ENCODE data around the gene SLC12A6. TPM values are rescaled to one million over a fixed set of nuclear protein-coding genes. Genes with fewer than 3 reads are reported as not detected.
"Not testable (repeated sequence)": the region's sequence is repeated elsewhere in the genome, so short reads cannot be mapped to it uniquely, and the experiment has no call there.

Gene SLC12A6
- total RNA-seq, 1 donor from 2014 or later: 31.0 TPM

GRCh38 chr15:34359416-34359815 lies 21.8 kb upstream of the SLC12A6 start:
- ATAC-seq: no peak
- intact Hi-C loops (cut with micrococcal nuclease): no loop called here

GRCh38 chr15:34358948-34359347 lies 21.4 kb upstream of the SLC12A6 start:
- ATAC-seq (no peak), DNase-seq (no peak)
- intact Hi-C loops (cut with micrococcal nuclease): no loop called here

More at GRCh38 chr15:34359416-34359815, 21.8 kb upstream of the SLC12A6 start:
- DNase-seq: no peak

DNA sequence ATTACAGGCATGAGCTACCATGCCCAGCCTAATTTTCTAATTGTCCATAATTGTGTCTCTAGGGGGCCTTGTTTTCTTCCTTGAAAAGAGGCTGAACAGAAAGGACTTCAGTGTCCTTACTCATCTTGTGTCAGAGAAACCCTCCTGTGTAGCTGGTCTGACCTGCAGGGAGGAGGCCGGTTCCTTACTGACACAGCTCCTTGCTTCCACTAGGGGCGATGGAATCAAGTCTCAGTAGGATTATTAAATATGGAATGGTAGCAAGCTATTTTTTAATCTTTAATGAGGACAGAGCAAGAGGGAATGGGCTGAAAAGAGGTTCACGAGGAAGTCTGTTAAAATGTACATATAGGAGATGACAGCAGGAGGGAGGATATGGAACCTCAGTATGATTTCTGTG lies 20.8 kb upstream of the SLC12A6 start:
- no peak for ATAC-seq
- no peak for DNase-seq
- intact Hi-C loops (cut with micrococcal nuclease): no loop called here

- ATAC-seq (no peak), DNase-seq (no peak)
- intact Hi-C loops (cut with micrococcal nuclease): no loop called here
These were observed 20.1 kb upstream of the SLC12A6 start for GRCh38 chr15:34357653-34358052.

GRCh38 chr15:34355241-34355640 lies 17.7 kb upstream of the SLC12A6 start:
- no peak for ATAC-seq
- intact Hi-C loops (cut with micrococcal nuclease): no loop called here
- DNase-seq: no peak

DNA sequence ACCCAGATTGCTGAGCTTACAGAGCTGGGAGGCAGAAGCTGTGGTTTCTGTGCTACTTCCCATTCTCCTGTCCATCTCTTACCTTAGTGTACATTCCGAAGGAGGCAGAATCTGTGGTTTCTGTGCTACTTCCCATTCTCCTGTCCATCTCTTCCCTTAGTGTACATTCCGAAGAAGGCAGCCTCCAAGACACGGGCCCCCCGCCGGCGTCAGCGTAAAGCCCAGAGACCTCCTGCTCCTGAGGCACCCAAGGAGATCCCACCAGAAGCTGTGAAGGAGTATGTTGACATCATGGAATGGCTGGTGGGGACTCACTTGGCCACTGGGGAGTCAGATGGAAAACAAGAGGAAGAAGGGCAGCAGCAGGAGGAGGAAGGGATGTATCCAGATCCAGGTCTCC lies 16.7 kb upstream of the SLC12A6 start:
- ATAC-seq (no peak), DNase-seq (no peak)
- intact Hi-C loops (cut with micrococcal nuclease): no loop called here

DNA sequence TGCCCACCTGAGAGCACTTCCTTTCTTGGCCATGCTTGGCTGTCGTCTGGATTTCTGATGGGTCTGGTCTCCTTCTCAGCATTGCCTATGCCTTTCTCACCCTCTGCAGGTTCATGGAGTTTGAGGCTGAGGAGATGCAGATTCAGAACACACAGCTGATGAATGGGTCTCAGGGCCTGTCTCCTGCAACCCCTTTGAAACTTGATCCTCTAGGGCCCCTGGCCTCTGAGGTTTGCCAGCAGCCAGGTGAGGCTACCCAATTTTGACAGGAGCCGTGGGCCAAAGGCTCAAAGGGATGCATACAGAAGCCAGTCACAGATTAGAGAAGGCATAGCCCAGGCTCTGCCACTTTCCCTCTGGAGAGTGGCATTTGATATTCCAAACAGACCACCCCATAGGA lies 16.0 kb upstream of the SLC12A6 start:
- no peak for ATAC-seq
- intact Hi-C loops (cut with micrococcal nuclease): no loop called here
- no peak for DNase-seq

GRCh38 chr15:34352996-34353395 lies 15.4 kb upstream of the SLC12A6 start:
- intact Hi-C loops (cut with micrococcal nuclease); ATAC-seq; DNase-seq: not testable (repeated sequence)

GRCh38 chr15:34349769-34350168 lies 12.2 kb upstream of the SLC12A6 start:
- ATAC-seq (no peak), DNase-seq (no peak)
- intact Hi-C loops (cut with micrococcal nuclease): loop anchor here (10.0 kb wide), 1 partner anchor 105 kb away; no protein-coding TSS in a partner anchor

GRCh38 chr15:34348735-34349300 lies 11.2 kb upstream of the SLC12A6 start:
- ATAC-seq: no peak
- intact Hi-C loops (cut with micrococcal nuclease): loop anchor here (10.0 kb wide), 1 partner anchor 104 kb away; no protein-coding TSS in a partner anchor
- DNase-seq: no peak

DNA sequence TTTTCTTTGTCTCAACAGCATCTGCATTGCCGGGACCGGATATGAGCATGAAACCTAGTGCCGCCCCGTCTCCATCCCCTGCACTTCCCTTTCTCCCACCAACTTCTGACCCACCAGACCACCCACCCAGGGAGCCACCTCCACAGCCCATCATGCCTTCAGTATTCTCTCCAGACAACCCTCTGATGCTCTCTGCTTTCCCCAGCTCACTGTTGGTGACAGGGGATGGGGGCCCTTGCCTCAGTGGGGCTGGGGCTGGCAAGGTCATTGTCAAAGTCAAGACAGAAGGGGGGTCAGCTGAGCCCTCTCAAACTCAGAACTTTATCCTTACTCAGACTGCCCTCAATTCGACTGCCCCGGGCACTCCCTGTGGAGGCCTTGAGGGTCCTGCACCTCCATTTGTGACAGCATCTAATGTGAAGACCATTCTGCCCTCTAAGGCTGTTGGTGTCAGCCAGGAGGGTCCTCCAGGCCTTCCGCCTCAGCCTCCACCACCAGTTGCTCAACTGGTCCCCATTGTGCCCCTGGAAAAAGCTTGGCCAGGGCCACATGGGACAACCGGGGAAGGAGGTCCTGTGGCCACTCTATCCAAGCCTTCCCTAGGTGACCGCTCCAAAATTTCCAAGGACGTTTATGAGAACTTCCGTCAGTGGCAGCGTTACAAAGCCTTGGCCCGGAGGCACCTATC lies 10.5 kb upstream of the SLC12A6 start:
- DNase-seq: no peak
- intact Hi-C loops (cut with micrococcal nuclease): loop anchor here (10.0 kb wide), 1 partner anchor 103 kb away; no protein-coding TSS in a partner anchor
- no peak for ATAC-seq

DNA sequence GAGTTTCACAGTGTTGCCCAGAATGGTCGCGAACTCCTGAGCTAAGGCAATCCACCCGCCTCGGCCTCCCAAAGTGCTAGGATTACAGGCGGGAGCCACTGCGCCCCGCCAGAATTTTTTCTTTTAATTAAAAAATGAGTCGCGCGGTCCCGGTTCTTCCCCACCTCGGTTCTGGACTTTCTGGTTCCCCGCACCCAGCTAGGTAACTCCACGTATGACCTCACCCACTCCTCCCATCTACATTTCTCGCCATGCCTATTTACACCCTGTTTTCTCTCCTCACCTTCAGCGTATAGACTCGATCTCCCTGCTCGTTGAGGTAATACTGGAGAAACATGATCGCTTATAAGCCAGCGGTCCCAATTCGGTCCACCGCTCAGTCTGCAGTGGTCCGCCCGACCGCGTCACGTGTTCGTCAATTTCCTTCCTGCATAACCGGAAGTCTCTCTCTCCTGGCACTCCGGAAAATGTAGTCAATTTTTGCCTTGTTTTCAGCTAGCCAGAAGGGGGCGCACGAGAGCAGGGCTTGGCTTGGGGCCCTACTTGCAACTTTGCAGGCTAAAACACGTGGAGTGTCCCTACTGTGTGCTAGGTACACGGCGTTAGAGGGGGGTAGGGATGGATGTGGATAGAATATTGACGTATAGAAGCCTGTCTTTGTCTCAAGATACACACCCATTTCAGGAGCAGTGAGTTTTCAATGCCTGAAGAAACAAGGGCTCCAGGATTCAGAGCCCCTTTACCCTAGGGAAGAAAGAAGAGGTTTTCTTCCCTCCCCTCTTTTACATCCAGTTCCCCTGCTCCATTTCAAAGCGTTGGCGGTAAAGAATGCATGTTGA lies 5.4 kb upstream of the SLC12A6 start, which contains the start of the genes NOP10 and NUTM1:
TSS of gene NOP10 (minus strand) at position 400 of the 839 bp plus-strand sequence. CDS start at position 337, 63 bp downstream.
TSS of gene NUTM1 (plus strand) at position 579 of the 839 bp plus-strand sequence. CDS start 382 bp downstream, outside the sequence.
- ATAC-seq (peak; percentile 95), DNase-seq (peak; percentile 91)
- intact Hi-C loops (cut with micrococcal nuclease): loop anchor here (10.0 kb wide), 1 partner anchor 98 kb away; no protein-coding TSS in a partner anchor

- not testable (repeated sequence) for ATAC-seq, DNase-seq
- intact Hi-C loops (cut with micrococcal nuclease): loop anchor here (10.0 kb wide), 1 partner anchor 97 kb away; no protein-coding TSS in a partner anchor
These were observed 4.7 kb upstream of the SLC12A6 start for GRCh38 chr15:34342213-34342736.

- ATAC-seq: no peak
- DNase-seq: no peak
- intact Hi-C loops (cut with micrococcal nuclease): loop anchor here (10.0 kb wide), 1 partner anchor 97 kb away; no protein-coding TSS in a partner anchor
These were observed 4.0 kb upstream of the SLC12A6 start for GRCh38 chr15:34341381-34342212.

GRCh38 chr15:34339946-34340345 lies 2.4 kb upstream of the SLC12A6 start:
- no peak for DNase-seq
- intact Hi-C loops (cut with micrococcal nuclease): loop anchor here (10.0 kb wide), 1 partner anchor 95 kb away; no protein-coding TSS in a partner anchor
- no peak for ATAC-seq

GRCh38 chr15:34338347-34338746 lies 766 bp upstream of the SLC12A6 start:
- intact Hi-C loops (cut with micrococcal nuclease): no loop called here
- DNase-seq: no peak

DNA sequence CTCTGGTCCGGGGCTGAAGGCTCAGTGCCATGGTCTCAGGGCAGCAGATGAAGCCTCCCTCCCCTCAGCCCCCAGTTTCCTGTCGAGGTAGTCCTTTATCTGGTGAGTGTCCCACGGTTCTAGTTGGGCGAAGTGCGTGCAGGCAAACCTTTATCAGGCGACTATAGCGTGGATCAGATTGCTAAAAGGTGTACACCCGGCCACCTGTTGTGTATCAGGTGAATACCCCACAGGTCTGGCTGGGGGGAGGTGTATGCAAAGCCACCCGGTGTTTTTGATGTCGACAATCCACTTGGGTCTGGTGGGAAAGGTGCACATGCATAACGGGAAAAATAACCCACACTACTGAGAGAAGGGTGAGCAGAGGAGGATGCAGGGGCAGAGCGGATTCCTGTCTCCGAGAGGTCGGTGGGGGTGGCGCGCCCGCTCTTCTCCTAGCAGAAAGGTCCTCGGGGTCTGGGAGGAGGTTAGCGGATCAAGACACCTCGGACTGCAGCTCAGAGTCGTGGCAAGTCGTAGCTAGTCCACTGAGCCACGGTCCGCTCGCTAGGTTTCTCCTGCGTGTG lies 507 bp downstream of the SLC12A6 start:
- intact Hi-C loops (cut with micrococcal nuclease): no loop called here
- ATAC-seq (peak; percentile 46), DNase-seq (no peak)

More at GRCh38 chr15:34338347-34338746, 766 bp upstream of the SLC12A6 start:
- no peak for ATAC-seq

All from left ventricle myocardium superior (tissue), 1 donor.